H1 (cell line): ENCODE results near the gene CHCHD6. TPM values are rescaled to one million over a fixed set of nuclear protein-coding genes. Genes with fewer than 3 reads are reported as not detected.

Source experiments
- CTCF ChIA-PET: fragments of 300-600 bp; sonication (Branson Sonifier 250); formaldehyde crosslinking; loops from one replicate; lab custom pipeline; 2021; ENCODE audit not compliant: partially characterized antibody; lab: Charles Lee
- POLR2A ChIA-PET: fragments of 300-600 bp; sonication (Branson Sonifier 250); formaldehyde crosslinking; loops from one replicate; lab custom pipeline; 2021; ENCODE audit warnings: inconsistent platforms; ENCODE audit not compliant: partially characterized antibody; lab: Charles Lee
- DNase-seq, 2 experiments: peaks; one replicate each; pipeline versions ENCODE4 v3.0.0 to v3.0.0-alpha.2; 2010 to 2022; ENCODE audit warnings: low spot score in 2 of 2, low read depth in 1 of 2, mixed read lengths in 1 of 2
- FAIRE-seq: peaks from 2 replicates; lab custom pipeline; 2011; peaks lifted over from hg19 to GRCh38; lab: Jason Lieb, UNC
- H2AFZ ChIP-seq: 2 replicates; pipeline ENCODE4 v1.8.1; 2012; ENCODE audit warnings: low read length, inconsistent platforms
- H2AK5ac ChIP-seq: 2 replicates; pipeline ENCODE4 v1.6.1; 2013; ENCODE audit warnings: low read depth, low read length
- H2BK120ac ChIP-seq: replicated peaks from 2 replicates; pipeline ENCODE3; 2013; ENCODE audit warnings: low read depth, low read length, inconsistent platforms
- H2BK12ac ChIP-seq: 2 replicates; pipeline ENCODE4 v1.6.1; 2013; ENCODE audit warnings: low read depth, low read length
- H2BK15ac ChIP-seq: 2 replicates; pipeline ENCODE4 v1.6.1; 2013; ENCODE audit warnings: low read length
- H2BK20ac ChIP-seq: 2 replicates; pipeline ENCODE4 v1.6.1; 2013; ENCODE audit warnings: low read length
- H2BK5ac ChIP-seq: 2 replicates; pipeline ENCODE4 v1.6.1; 2013; ENCODE audit warnings: low read depth, low read length
- H3K14ac ChIP-seq: 2 replicates; pipeline ENCODE4 v1.6.1; 2013; ENCODE audit warnings: inconsistent platforms; ENCODE audit not compliant: insufficient read length
- H3K18ac ChIP-seq: 2 replicates; pipeline ENCODE4 v1.6.1; 2013; ENCODE audit warnings: low read length; ENCODE audit errors: extremely low read depth
- H3K23ac ChIP-seq: 2 replicates; pipeline ENCODE4 v1.6.1; 2013; ENCODE audit warnings: inconsistent platforms; ENCODE audit not compliant: insufficient read length
- H3K23me2 ChIP-seq: 2 replicates; pipeline ENCODE4 v1.6.1; 2013; ENCODE audit warnings: low read depth, low read length
- H3K27ac ChIP-seq: 2 replicates; pipeline ENCODE4 v1.6.1; 2011; ENCODE audit warnings: low read depth, low read length, inconsistent platforms
- H3K27me3 ChIP-seq, 4 experiments: replicated peaks in 1 of 4; 1 replicate in 1 of 4; 2 replicates in 3 of 4; pipeline versions ENCODE4 v1.6.1 to v1.8.1; 2011 to 2013; ENCODE audit warnings: low read length in 3 of 4, mild to moderate bottlenecking in 3 of 4, inconsistent platforms in 2 of 4, mixed read lengths in 2 of 4, moderate library complexity in 1 of 4; ENCODE audit not compliant: control insufficient read depth in 3 of 4, insufficient read depth in 3 of 4; ENCODE audit errors: extremely low read depth in 1 of 4
- H3K36me3 ChIP-seq, 4 experiments: 2 replicates each; pipeline versions ENCODE4 v1.6.1 to v1.8.1; 2011 to 2013; ENCODE audit warnings: mild to moderate bottlenecking in 4 of 4, low read length in 3 of 4, moderate library complexity in 2 of 4, control low read depth in 1 of 4, inconsistent platforms in 1 of 4; ENCODE audit not compliant: insufficient read depth in 4 of 4, control insufficient read depth in 2 of 4
- H3K4ac ChIP-seq: replicated peaks from 2 replicates; pipeline ENCODE3; 2013; ENCODE audit warnings: low read length, low read depth, mixed read lengths, inconsistent platforms; ENCODE audit not compliant: insufficient read length
- H3K4me1 ChIP-seq, 4 experiments: replicated peaks in 1 of 4; 1 replicate in 1 of 4; 2 replicates in 3 of 4; pipeline versions ENCODE4 v1.6.1 to v1.8.1; 2011 to 2013; ENCODE audit warnings: low read length in 3 of 4, inconsistent platforms in 2 of 4, mixed read lengths in 1 of 4; ENCODE audit not compliant: insufficient read depth in 4 of 4, control insufficient read depth in 3 of 4
- H3K4me2 ChIP-seq, 2 experiments: 2 replicates each; pipeline versions ENCODE4 v1.6.1 to v1.8.1; 2011 to 2013; ENCODE audit warnings: low read depth in 2 of 2, low read length in 2 of 2, control low read depth in 1 of 2, inconsistent platforms in 1 of 2, mild to moderate bottlenecking in 1 of 2; ENCODE audit not compliant: insufficient read depth in 1 of 2
- H3K4me3 ChIP-seq, 4 experiments: fragments of 200-600, 300-600 bp in 1 of 4; sonication (generic), shearing (Covaris generic), sonication (Bioruptor Twin) in 1 of 4; 2 replicates each; pipeline versions ENCODE4 v1.5.1 to v1.8.1; 2011 to 2016; ENCODE audit warnings: low read length in 4 of 4, low read depth in 3 of 4, control low read depth in 2 of 4, inconsistent platforms in 2 of 4, mild to moderate bottlenecking in 2 of 4, mixed read lengths in 1 of 4, moderate library complexity in 1 of 4; ENCODE audit not compliant: insufficient read depth in 2 of 4; ENCODE audit errors: extremely low read depth in 1 of 4
- H3K56ac ChIP-seq: replicated peaks from 2 replicates; pipeline ENCODE3; 2013; ENCODE audit warnings: low read depth, mild to moderate bottlenecking, mixed read lengths, low read length, inconsistent platforms; ENCODE audit not compliant: insufficient read length
- H3K79me1 ChIP-seq: 2 replicates; pipeline ENCODE4 v1.6.1; 2013; ENCODE audit warnings: low read depth, low read length, control low read depth
- H3K79me2 ChIP-seq, 2 experiments: 2 replicates each; pipeline versions ENCODE4 v1.6.1 to v1.8.1; 2012 to 2013; ENCODE audit warnings: low read length in 2 of 2, mild to moderate bottlenecking in 2 of 2, inconsistent platforms in 1 of 2; ENCODE audit not compliant: insufficient read depth in 2 of 2, control insufficient read depth in 1 of 2
- H3K9ac ChIP-seq, 4 experiments: replicated peaks in 1 of 4; 1 replicate in 1 of 4; 2 replicates in 3 of 4; pipeline versions ENCODE4 v1.6.1 to v1.8.1; 2011 to 2013; ENCODE audit warnings: low read depth in 3 of 4, low read length in 3 of 4, control low read depth in 2 of 4, mild to moderate bottlenecking in 2 of 4, moderate library complexity in 2 of 4, inconsistent platforms in 1 of 4; ENCODE audit errors: extremely low read depth in 1 of 4
- H3K9me3 ChIP-seq, 2 experiments: 2 replicates each; pipeline versions ENCODE4 v1.6.1 to v1.8.1; 2012 to 2013; ENCODE audit warnings: mild to moderate bottlenecking in 2 of 2, moderate library complexity in 2 of 2, control low read depth in 1 of 2, inconsistent platforms in 1 of 2, low read depth in 1 of 2, low read length in 1 of 2, mixed read lengths in 1 of 2; ENCODE audit not compliant: insufficient read depth in 2 of 2
- H4K20me1 ChIP-seq, 2 experiments: replicated peaks in 1 of 2; 2 replicates each; pipeline versions ENCODE3 to v1.8.1; 2011 to 2013; ENCODE audit warnings: inconsistent platforms in 2 of 2, low read length in 2 of 2, mild to moderate bottlenecking in 1 of 2; ENCODE audit not compliant: insufficient read depth in 2 of 2, control insufficient read depth in 1 of 2
- H4K5ac ChIP-seq: 2 replicates; pipeline ENCODE4 v1.6.1; 2013; ENCODE audit warnings: low read length, low read depth, mixed read lengths, inconsistent platforms; ENCODE audit not compliant: insufficient read length
- H4K8ac ChIP-seq: 2 replicates; pipeline ENCODE4 v1.8.0; 2013; ENCODE audit warnings: mild to moderate bottlenecking, moderate library complexity, low read length, inconsistent platforms; ENCODE audit not compliant: insufficient read depth; ENCODE audit errors: extremely low read depth
- H4K91ac ChIP-seq: replicated peaks from 2 replicates; pipeline ENCODE3; 2013; ENCODE audit warnings: low read length, mixed read lengths, inconsistent platforms; ENCODE audit not compliant: insufficient read length
- HDAC6 ChIP-seq: IDR thresholded peaks from one replicate; pipeline ENCODE4 v1.7.1; 2012; ENCODE audit warnings: low read depth, mild to moderate bottlenecking, inconsistent platforms, low read length, moderate library complexity
- KDM4A ChIP-seq: IDR thresholded peaks from one replicate; pipeline ENCODE4 v1.7.1; 2012; ENCODE audit warnings: low read depth, mild to moderate bottlenecking, moderate library complexity, low read length, inconsistent platforms; ENCODE audit not compliant: severe bottlenecking
- PHF8 ChIP-seq: fragments of 200-600 bp; sonication (generic); conservative IDR thresholded peaks from 2 replicates; pipeline ENCODE4 v1.7.1; 2012; ENCODE audit warnings: low read depth, mild to moderate bottlenecking, inconsistent platforms, low read length, moderate library complexity
- TAF7 ChIP-seq: optimal IDR thresholded peaks from 2 replicates; pipeline ENCODE3; 2011; ENCODE audit warnings: low read depth, mild to moderate bottlenecking, inconsistent platforms, low read length, moderate library complexity, borderline replicate concordance
- WGBS, 2 experiments: shearing (Covaris generic) in 1 of 2; methylation state at CpG; one replicate each; pipeline versions ENCODE4 v1.1.6 to v1.1.7; 2013 to 2015; ENCODE audit warnings: low lambda C conversion rate in 2 of 2, mixed read lengths in 2 of 2, inconsistent platforms in 1 of 2, low coverage in 1 of 2, missing lambda C conversion rate in 1 of 2; ENCODE audit not compliant: insufficient replicate concordance in 2 of 2, insufficient coverage in 1 of 2, insufficient read length in 1 of 2; ENCODE audit errors: extremely low coverage in 1 of 2, missing lambda C conversion rate in 1 of 2; 5-methylcytosine and 5-hydroxymethylcytosine counted together
- polyA plus RNA-seq, 7 experiments: library from polyadenylated mRNA; depleted of rRNA in 3 of 7; stranded (reverse) in 5 of 7; unstranded in 2 of 7; fragments of >200 nt in 5 of 7; fragments of 200-250 nt in 2 of 7; gene quantifications; 1 replicate in 5 of 7; 2 replicates in 1 of 7; 4 replicates in 1 of 7; pipeline versions ENCODE4 v1.2.1 to v1.2.3, GENCODE V29; 2011 to 2013; ENCODE audit warnings: missing spikeins in 2 of 7, mixed read lengths in 2 of 7
- total RNA-seq: library from RNA; stranded (reverse); fragmentation: NEBNext Ultra II Directional; extraction: Animal tissue kit (Norgen Biotek cat#: 25700); gene quantifications from 2 replicates; pipeline ENCODE4 v1.2.1, GENCODE V29; 2021

CHCHD6 gene
- total and polyA plus RNA-seq, 2 of the 8 experiments (the other 6 are each of a cell fraction or from before 2014, with no cell fraction given), result 32.4 to 37.6 TPM

- Histone ChIP-seq H2AK5ac (no peak overlapping the region), H3K4ac (no peak overlapping the region), H4K91ac (no peak overlapping the region), H3K18ac (no peak overlapping the region), H3K23me2 (no peaks in the 10 kb centered on the region), H3K27me3 (no peaks in the 10 kb centered on the region), H3K56ac (no peak overlapping the region), H3K9me3 (no peaks in the 10 kb centered on the region), H2BK15ac (no peak overlapping the region), H3K27ac (no peak overlapping the region), H3K36me3 (no peaks in the 10 kb centered on the region), H4K8ac (no peak overlapping the region), H2BK5ac (no peak overlapping the region), H3K9ac (no peak overlapping the region), H3K23ac (no peak overlapping the region), H3K79me2 (no peaks in the 10 kb centered on the region), H3K4me3 (no peak overlapping the region), H4K20me1 (peaks cover 0 to 2% of the 10 kb centered on the region in 2 experiments), H3K79me1 (no peaks in the 10 kb centered on the region), H2BK120ac (no peak overlapping the region), H3K4me2 (no peak overlapping the region), H2BK20ac (no peak overlapping the region), H3K4me1 (no peaks in the 10 kb centered on the region; a peak in 1 of 7 replicates), H2BK12ac (no peak overlapping the region), H3K14ac (no peak overlapping the region), H4K5ac (no peak overlapping the region), H2AFZ (no peak overlapping the region)
- FAIRE-seq (no peak), DNase-seq (no peak)
- ChIA-PET POLR2A (interaction anchor here (3.3 kb wide), 1 partner anchor 15 kb away, joined by 17 read pairs; no protein-coding TSS in a partner anchor), CTCF (interaction anchor here (0.7 to 2.1 kb wide), 14 partner anchors 8 to 84 kb away, joined by 3 to 7 read pairs (median 4); no protein-coding TSS in a partner anchor)
- 84% methylated on average over 10 of the region's 10 CpGs; no CpG with 5 or more reads in 1 of the 2 experiments for WGBS, 2 experiments
- TF ChIP-seq KDM4A (no peak), HDAC6 (no peak), PHF8 (no peak), TAF7 (no peak)
Measured at GRCh38 chr3:126836220-126836860, 132.3 kb downstream of the CHCHD6 start.
